Measurements from ENCODE around the gene ZNF624.

ZNF624 gene

DNA sequence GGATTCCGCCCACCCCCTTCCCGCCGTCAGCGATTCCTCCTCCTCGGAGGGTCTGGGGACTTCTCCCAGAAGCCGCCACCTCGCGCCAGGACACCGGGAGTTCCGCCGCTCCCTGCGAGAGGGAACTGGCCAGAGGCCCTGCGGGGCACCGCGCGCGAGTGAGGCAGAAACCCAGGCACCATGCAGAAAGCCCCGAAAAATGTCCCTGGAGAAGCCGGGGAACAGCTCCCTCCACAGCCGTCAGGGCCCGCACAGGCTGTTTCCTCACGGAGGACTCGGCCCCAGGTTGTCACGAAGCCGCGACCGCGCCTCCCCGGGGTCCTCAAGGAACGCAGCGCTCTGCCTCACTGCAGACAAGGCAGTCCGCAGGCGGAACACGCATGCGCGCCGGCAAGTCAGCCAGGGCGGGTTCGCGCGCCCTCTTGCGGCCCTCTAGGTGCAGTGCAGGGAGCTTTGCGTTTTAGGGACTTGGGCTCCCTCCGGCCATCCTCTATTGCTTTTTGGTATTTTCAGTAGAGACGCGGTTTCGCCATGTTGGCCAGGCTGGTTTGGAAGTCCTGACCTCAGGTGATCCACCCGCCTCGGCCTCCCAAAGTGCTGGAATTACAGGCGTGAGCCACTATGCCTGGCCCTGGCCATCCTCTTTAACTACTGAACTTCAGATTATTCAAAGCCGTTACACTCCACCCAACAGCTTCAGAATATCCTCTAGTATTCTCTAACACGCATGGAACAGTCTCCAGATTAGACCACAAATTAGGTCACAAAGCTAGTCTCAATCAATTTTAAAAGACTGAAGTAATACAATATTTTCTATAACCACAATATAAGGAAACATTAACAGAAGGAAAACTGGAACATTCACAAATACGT, 64.3 kb downstream of the ZNF624 start:
- ChIA-PET POLR2A (interaction anchor here (1.2 kb wide), 1 partner anchor 209 kb away, joined by 5 read pairs; the partner anchor contains the start of gene UBB), CTCF (interaction anchor here (0.5 to 8.1 kb wide), 40 partner anchors 8 to 410 kb away, joined by 3 to 82 read pairs (median 4); partner anchors contain the start of gene ZNF287)
- H3K4me3 ChIP-seq (ENCODE audit: low read depth, low read length), result peak overlapping the region; percentile 69
- TF ChIP-seq, protein P1, sequence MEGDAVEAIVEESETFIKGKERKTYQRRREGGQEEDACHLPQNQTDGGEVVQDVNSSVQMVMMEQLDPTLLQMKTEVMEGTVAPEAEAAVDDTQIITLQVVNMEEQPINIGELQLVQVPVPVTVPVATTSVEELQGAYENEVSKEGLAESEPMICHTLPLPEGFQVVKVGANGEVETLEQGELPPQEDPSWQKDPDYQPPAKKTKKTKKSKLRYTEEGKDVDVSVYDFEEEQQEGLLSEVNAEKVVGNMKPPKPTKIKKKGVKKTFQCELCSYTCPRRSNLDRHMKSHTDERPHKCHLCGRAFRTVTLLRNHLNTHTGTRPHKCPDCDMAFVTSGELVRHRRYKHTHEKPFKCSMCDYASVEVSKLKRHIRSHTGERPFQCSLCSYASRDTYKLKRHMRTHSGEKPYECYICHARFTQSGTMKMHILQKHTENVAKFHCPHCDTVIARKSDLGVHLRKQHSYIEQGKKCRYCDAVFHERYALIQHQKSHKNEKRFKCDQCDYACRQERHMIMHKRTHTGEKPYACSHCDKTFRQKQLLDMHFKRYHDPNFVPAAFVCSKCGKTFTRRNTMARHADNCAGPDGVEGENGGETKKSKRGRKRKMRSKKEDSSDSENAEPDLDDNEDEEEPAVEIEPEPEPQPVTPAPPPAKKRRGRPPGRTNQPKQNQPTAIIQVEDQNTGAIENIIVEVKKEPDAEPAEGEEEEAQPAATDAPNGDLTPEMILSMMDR (IDR thresholded peaks at IDR 0.05; ENCODE audit: insufficient read depth, low read length, missing control alignments), result peak; percentile 99
- peak; percentile 4 for DNase-seq (ENCODE audit: low read depth, low spot score)

DNA sequence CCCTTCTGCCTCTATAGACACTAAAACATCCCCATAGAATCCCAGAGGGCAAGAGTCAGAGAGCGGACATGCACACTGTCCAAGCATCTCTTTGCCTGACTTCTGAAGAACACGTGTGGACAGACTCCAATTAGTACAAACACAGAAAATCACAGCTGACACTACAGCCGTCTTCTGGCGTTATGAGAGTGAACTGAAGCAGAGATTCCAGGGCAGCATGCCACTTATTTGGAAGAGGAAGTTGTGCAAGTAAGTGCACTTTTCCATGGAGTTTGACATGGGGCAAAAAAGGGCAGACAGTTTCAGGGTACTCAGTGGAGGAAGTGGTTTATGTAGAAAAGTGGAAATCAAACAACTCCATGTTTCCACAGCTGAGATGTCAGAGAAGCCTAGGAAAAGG, 67.9 kb downstream of the ZNF624 start:
- TF ChIP-seq, protein P1 (IDR thresholded peaks at IDR 0.05; ENCODE audit: insufficient read depth, low read length, missing control alignments), result no peak
- CTCF ChIA-PET, result interaction anchor here (1.4 to 8.1 kb wide), 4 partner anchors 11 to 133 kb away, joined by 3 to 82 read pairs (median 5); partner anchors contain the start of gene ZNF287
- DNase-seq (ENCODE audit: low read depth, low spot score), result no peak

DNA sequence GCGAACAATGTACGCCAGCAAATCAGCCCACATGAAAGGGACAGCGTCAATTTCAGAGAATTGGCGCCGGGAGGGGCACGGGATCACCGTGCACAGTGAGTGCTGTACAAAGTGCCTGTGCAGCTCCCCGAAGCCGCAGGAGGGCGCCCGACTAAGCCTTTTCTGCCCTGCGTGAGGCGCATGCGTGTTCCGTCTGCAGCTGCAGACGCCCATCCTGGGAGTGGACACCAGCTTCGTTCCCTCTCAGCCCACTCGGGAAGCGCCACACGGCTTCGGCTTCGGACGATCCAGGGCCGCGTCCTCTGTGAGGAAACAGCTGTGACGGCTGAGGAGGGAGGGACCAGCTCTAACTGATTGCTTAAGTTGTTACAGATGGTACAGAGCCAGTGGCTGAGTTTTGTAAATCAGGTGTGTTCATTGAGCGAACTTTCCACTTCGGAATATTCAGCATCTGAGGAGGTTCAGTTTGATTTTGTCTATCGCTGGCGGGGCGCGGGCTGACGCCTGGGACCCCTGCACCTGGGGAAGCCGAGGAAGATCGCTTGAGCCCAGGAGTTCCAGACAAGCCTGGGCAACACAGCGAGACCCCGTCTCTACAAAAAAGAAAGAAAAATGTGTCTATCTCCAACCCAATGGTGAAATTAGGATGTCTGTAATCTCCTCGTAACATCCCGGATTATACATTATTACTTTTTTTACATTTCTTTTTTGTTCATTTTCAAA, 69.2 kb downstream of the ZNF624 start:
- DNase-seq (ENCODE audit: low read depth, low spot score), result peak; percentile 4
- ChIA-PET CTCF (interaction anchor here (1.0 to 8.1 kb wide), 18 partner anchors 8 to 546 kb away, joined by 3 to 82 read pairs (median 4); no protein-coding TSS in a partner anchor), POLR2A (interaction anchor here (1.0 kb wide), 1 partner anchor 15 kb away, joined by 3 read pairs; the partner anchor contains the start of gene ZNF287)
- TF ChIP-seq, protein P1 (IDR thresholded peaks at IDR 0.05; ENCODE audit: insufficient read depth, low read length, missing control alignments), result peak; percentile 93
- H3K4me3 ChIP-seq (ENCODE audit: low read depth, low read length), result peak overlapping the region; percentile 59

More for the DNA sequence above, 67.9 kb downstream of the ZNF624 start:
- POLR2A ChIA-PET, result no interaction called here
- H3K4me3 ChIP-seq (ENCODE audit: low read depth, low read length), result no peak overlapping the region

DNA sequence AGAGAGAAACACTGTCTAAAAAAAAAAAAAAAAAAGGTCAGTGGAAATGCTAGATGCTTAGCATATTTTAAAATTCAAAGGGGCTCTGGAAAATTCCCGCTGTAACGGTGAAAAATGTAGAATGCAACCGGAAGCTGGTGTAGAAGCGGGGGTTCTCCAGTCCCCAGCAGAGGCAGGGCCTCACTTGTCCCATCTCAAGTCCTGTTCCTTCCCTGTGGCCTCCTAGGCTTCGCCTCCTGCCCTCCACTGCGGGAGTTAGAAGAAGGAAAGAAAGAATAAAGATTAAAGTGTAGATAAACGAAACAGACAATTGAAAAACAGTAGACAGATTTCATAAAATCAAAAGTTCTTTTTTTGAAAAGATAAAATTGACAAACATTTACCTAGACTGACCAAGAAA, 69.9 kb downstream of the ZNF624 start:
- DNase-seq (ENCODE audit: low read depth, low spot score), result no peak
- no peak overlapping the region for H3K4me3 ChIP-seq (ENCODE audit: low read depth, low read length)
- POLR2A ChIA-PET, result interaction anchor here (1.0 kb wide), 1 partner anchor 15 kb away, joined by 3 read pairs; the partner anchor contains the start of gene ZNF287
- CTCF ChIA-PET, result interaction anchor here (1.0 to 8.1 kb wide), 16 partner anchors 8 to 408 kb away, joined by 3 to 82 read pairs (median 5); no protein-coding TSS in a partner anchor
- TF ChIP-seq, protein P1 (IDR thresholded peaks at IDR 0.05; ENCODE audit: insufficient read depth, low read length, missing control alignments), result no peak

DNA sequence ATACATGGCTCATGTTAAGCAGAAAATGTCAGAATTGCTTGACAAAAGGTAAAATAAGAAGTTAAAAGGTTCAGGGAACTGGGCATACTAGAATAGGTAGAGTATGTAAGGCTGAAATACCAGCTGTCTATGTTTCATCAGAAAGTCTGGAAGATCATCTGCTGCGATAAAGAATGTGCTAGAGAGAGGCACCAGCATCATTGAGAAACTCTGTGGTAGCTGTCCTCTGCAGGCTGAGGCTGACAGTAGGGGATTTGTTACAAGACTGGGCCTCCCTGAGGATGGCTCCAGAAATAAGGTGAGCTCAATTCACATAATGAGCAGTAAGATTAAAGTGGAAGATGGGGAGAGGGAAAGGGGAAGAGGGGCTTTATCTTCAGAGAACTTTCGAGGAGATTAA, 80.2 kb downstream of the ZNF624 start:
- CTCF ChIA-PET, result interaction anchor here (0.8 to 3.8 kb wide), 3 partner anchors 11 to 16 kb away, joined by 3 to 23 read pairs (median 4); no protein-coding TSS in a partner anchor
- POLR2A ChIA-PET, result no interaction called here
- no peak overlapping the region for H3K4me3 ChIP-seq (ENCODE audit: low read depth, low read length)
- TF ChIP-seq, protein P1 (IDR thresholded peaks at IDR 0.05; ENCODE audit: insufficient read depth, low read length, missing control alignments), result no peak
- no peak for DNase-seq (ENCODE audit: low read depth, low spot score)

All from AG04449 (cell line).